H9 (cell line): ENCODE results near the gene C1QTNF1. TPM values are rescaled to one million over a fixed set of nuclear protein-coding genes. Genes with fewer than 3 reads are reported as not detected.

Experiments used
- DNase-seq: peaks from one replicate; pipeline ENCODE4 v3.0.0-alpha.2; 2017
- H2AFZ ChIP-seq: one replicate; pipeline ENCODE4 v1.6.1; 2013; ENCODE audit warnings: mild to moderate bottlenecking, low read length, control low read depth, moderate library complexity
- H2AK5ac ChIP-seq: 2 replicates; pipeline ENCODE4 v1.6.1; 2013; ENCODE audit warnings: low read length, control low read depth, mixed read lengths; ENCODE audit not compliant: insufficient read length
- H2BK120ac ChIP-seq: one replicate; pipeline ENCODE4 v1.6.1; 2013; ENCODE audit warnings: low read depth, mild to moderate bottlenecking, low read length, control low read depth, inconsistent platforms; ENCODE audit not compliant: poor library complexity, severe bottlenecking
- H2BK12ac ChIP-seq: 2 replicates; pipeline ENCODE4 v1.6.1; 2013; ENCODE audit warnings: low read length, control low read depth, mixed read lengths, low read depth; ENCODE audit not compliant: insufficient read length
- H2BK15ac ChIP-seq: 2 replicates; pipeline ENCODE4 v1.6.1; 2013; ENCODE audit warnings: low read depth, low read length, control low read depth
- H2BK20ac ChIP-seq: one replicate; pipeline ENCODE4 v1.6.1; 2013; ENCODE audit warnings: low read depth, mild to moderate bottlenecking, low read length, control low read depth, inconsistent platforms; ENCODE audit not compliant: poor library complexity, severe bottlenecking
- H2BK5ac ChIP-seq: 2 replicates; pipeline ENCODE4 v1.6.1; 2013; ENCODE audit warnings: low read length, control low read depth, mixed read lengths; ENCODE audit not compliant: insufficient read length
- H3K14ac ChIP-seq: 2 replicates; pipeline ENCODE4 v1.6.1; 2013; ENCODE audit warnings: low read length, control low read depth; ENCODE audit not compliant: insufficient read depth
- H3K18ac ChIP-seq: 2 replicates; pipeline ENCODE4 v1.6.1; 2013; ENCODE audit warnings: low read depth, mild to moderate bottlenecking, mixed read lengths, low read length, control low read depth; ENCODE audit not compliant: insufficient read length
- H3K23ac ChIP-seq: 2 replicates; pipeline ENCODE4 v1.6.1; 2013; ENCODE audit warnings: low read length, control low read depth, mixed read lengths, low read depth; ENCODE audit not compliant: insufficient read length
- H3K23me2 ChIP-seq: 2 replicates; pipeline ENCODE4 v1.6.1; 2013; ENCODE audit warnings: low read depth, mild to moderate bottlenecking, mixed read lengths, low read length, control low read depth; ENCODE audit not compliant: insufficient read length, poor library complexity, severe bottlenecking
- H3K27ac ChIP-seq: 2 replicates; pipeline ENCODE4 v1.5.1; 2013; ENCODE audit warnings: low read length, control low read depth, mixed read lengths, low read depth; ENCODE audit not compliant: insufficient read length
- H3K27me3 ChIP-seq: 2 replicates; pipeline ENCODE4 v1.6.1; 2013; ENCODE audit warnings: low read length, control low read depth, inconsistent platforms; ENCODE audit not compliant: insufficient read depth
- H3K4ac ChIP-seq: 2 replicates; pipeline ENCODE4 v1.6.1; 2013; ENCODE audit warnings: low read depth, mild to moderate bottlenecking, control low read depth, inconsistent platforms, low read length, moderate library complexity
- H3K4me1 ChIP-seq: 2 replicates; pipeline ENCODE4 v1.6.1; 2013; ENCODE audit warnings: low read length, control low read depth, inconsistent platforms; ENCODE audit not compliant: insufficient read depth
- H3K4me2 ChIP-seq: 2 replicates; pipeline ENCODE4 v1.6.1; 2013; ENCODE audit warnings: low read length, control low read depth, mixed read lengths; ENCODE audit not compliant: insufficient read length, insufficient read depth
- H3K56ac ChIP-seq: 2 replicates; pipeline ENCODE4 v1.6.1; 2013; ENCODE audit warnings: low read depth, mild to moderate bottlenecking, mixed read lengths, low read length, control low read depth; ENCODE audit not compliant: insufficient read length
- H3K79me1 ChIP-seq: 2 replicates; pipeline ENCODE4 v1.6.1; 2013; ENCODE audit warnings: low read depth, mild to moderate bottlenecking, moderate library complexity, low read length, control low read depth, inconsistent platforms; ENCODE audit not compliant: insufficient read depth, poor library complexity, severe bottlenecking
- H3K79me2 ChIP-seq: 2 replicates; pipeline ENCODE4 v1.6.1; 2013; ENCODE audit warnings: low read length, control low read depth, inconsistent platforms; ENCODE audit not compliant: insufficient read depth
- H3K9ac ChIP-seq: 2 replicates; pipeline ENCODE4 v1.6.1; 2013; ENCODE audit warnings: low read length, control low read depth, mixed read lengths; ENCODE audit not compliant: insufficient read length; ENCODE audit errors: extremely low read depth
- H3K9me3 ChIP-seq: one replicate; pipeline ENCODE4 v1.6.1; 2013; ENCODE audit warnings: low read depth, low read length, inconsistent platforms; ENCODE audit not compliant: control insufficient read depth
- H3T11ph ChIP-seq: one replicate; pipeline ENCODE4 v1.6.1; 2013; ENCODE audit warnings: mild to moderate bottlenecking, low read length, control low read depth, inconsistent platforms
- H4K20me1 ChIP-seq: one replicate; pipeline ENCODE4 v1.6.1; 2013; ENCODE audit not compliant: control insufficient read depth, insufficient read length, insufficient read depth
- H4K5ac ChIP-seq: 2 replicates; pipeline ENCODE4 v1.6.1; 2013; ENCODE audit warnings: low read depth, mild to moderate bottlenecking, mixed read lengths, low read length, control low read depth; ENCODE audit not compliant: insufficient read length
- H4K8ac ChIP-seq: replicated peaks from 2 replicates; pipeline ENCODE4 v1.6.1; 2013; ENCODE audit warnings: low read length, control low read depth, mixed read lengths, low read depth; ENCODE audit not compliant: insufficient read length
- H4K91ac ChIP-seq: 2 replicates; pipeline ENCODE4 v1.6.1; 2013; ENCODE audit warnings: low read depth, mild to moderate bottlenecking, moderate library complexity, mixed read lengths, low read length, control low read depth; ENCODE audit not compliant: insufficient read length
- H3K27ac Mint-ChIP-seq, 3 experiments: 2 replicates in 2 of 3; 3 replicates in 1 of 3; pipeline ENCODE4 v1.8.0; 2020 to 2021; ENCODE audit warnings: mixed read lengths in 3 of 3, mild to moderate bottlenecking in 1 of 3, moderate library complexity in 1 of 3
- H3K27me3 Mint-ChIP-seq: 2 replicates; pipeline ENCODE4 v1.8.0; 2021; ENCODE audit warnings: low read depth, mild to moderate bottlenecking, moderate library complexity, mixed read lengths
- H3K36me3 Mint-ChIP-seq, 3 experiments: 2 replicates in 2 of 3; 3 replicates in 1 of 3; pipeline ENCODE4 v1.8.0; 2020 to 2021; ENCODE audit warnings: low read depth in 3 of 3, mixed read lengths in 3 of 3; ENCODE audit not compliant: insufficient read depth in 1 of 3
- H3K4me1 Mint-ChIP-seq, 2 experiments: 2 replicates each; pipeline ENCODE4 v1.8.0; 2020; ENCODE audit warnings: mixed read lengths in 2 of 2
- H3K4me3 Mint-ChIP-seq, 2 experiments: 2 replicates in 1 of 2; 3 replicates in 1 of 2; pipeline ENCODE4 v1.8.0; 2020 to 2021; ENCODE audit warnings: mild to moderate bottlenecking in 2 of 2, mixed read lengths in 2 of 2, moderate library complexity in 1 of 2
- H3K9me3 Mint-ChIP-seq, 2 experiments: 2 replicates in 1 of 2; 3 replicates in 1 of 2; pipeline ENCODE4 v1.8.0; 2020; ENCODE audit warnings: mild to moderate bottlenecking in 2 of 2, mixed read lengths in 2 of 2, moderate library complexity in 1 of 2
- CTCF ChIP-seq: fragments of 200-600 bp; sonication (generic); conservative IDR thresholded peaks from 3 replicates; pipeline ENCODE4 v1.8.0; 2021; ENCODE audit warnings: antibody characterized with exemption, mild to moderate bottlenecking
- WGBS: extraction: QIAGEN DNeasy Blood & Tissue Kit; methylation state at CpG from one replicate; pipeline ENCODE4 v1.1.7; 2013; ENCODE audit warnings: missing lambda C conversion rate, low lambda C conversion rate, mixed read lengths; ENCODE audit not compliant: insufficient read length; ENCODE audit errors: extremely low coverage; 5-methylcytosine and 5-hydroxymethylcytosine counted together
- total RNA-seq: library from RNA; stranded (reverse); gene quantifications from 2 replicates; pipeline ENCODE4 v1.2.1, GENCODE V29; 2021

Gene C1QTNF1
- total RNA-seq, 1 experiment from 2014 or later, result 0.96 TPM

GRCh38 chr17:79073016-79073705, 49.2 kb downstream of the C1QTNF1 start:
- no peak overlapping the region for H3K23ac ChIP-seq
- no peak overlapping the region for H2BK20ac ChIP-seq
- no peak for DNase-seq
- H4K5ac ChIP-seq, result no peak overlapping the region
- no peak overlapping the region for H3K56ac ChIP-seq
- H2AK5ac ChIP-seq, result no peak overlapping the region
- H4K8ac ChIP-seq, result no peak overlapping the region
- H3K27me3 Mint-ChIP-seq, result peaks cover 34% of the 10 kb centered on the region
- no peaks in the 10 kb centered on the region for H3K23me2 ChIP-seq
- no peak overlapping the region for H3K4me2 ChIP-seq
- no peak overlapping the region for H2BK5ac ChIP-seq
- no peak overlapping the region for H4K91ac ChIP-seq
- no peak overlapping the region for H3K4ac ChIP-seq
- H3K4me3 Mint-ChIP-seq, result no peak overlapping the region
- no peaks in the 10 kb centered on the region for H3K9me3 Mint-ChIP-seq
- TF ChIP-seq CTCF, result no peak
- H2AFZ ChIP-seq, result no peak overlapping the region
- no peak overlapping the region for H2BK12ac ChIP-seq
- H3K79me2 ChIP-seq, result no peaks in the 10 kb centered on the region
- no peak overlapping the region for H3T11ph ChIP-seq
- peaks cover 0 to 4% (median 3%) of the 10 kb centered on the region in 3 experiments; a peak in 2 of 7 replicates for H3K36me3 Mint-ChIP-seq
- no peak overlapping the region for H3K18ac ChIP-seq
- H2BK15ac ChIP-seq, result no peak overlapping the region
- WGBS, result no CpG with 5 or more reads among the region's 8 CpGs
- H3K27ac Mint-ChIP-seq, result no peak overlapping the region
- H3K9ac ChIP-seq, result no peak overlapping the region
- no peak overlapping the region for H3K27ac ChIP-seq
- H3K27me3 ChIP-seq, result no peaks in the 10 kb centered on the region
- no peaks in the 10 kb centered on the region for H4K20me1 ChIP-seq
- peaks cover 8% of the 10 kb centered on the region in 2 experiments for H3K4me1 Mint-ChIP-seq
- no peaks in the 10 kb centered on the region for H3K79me1 ChIP-seq
- no peak overlapping the region for H2BK120ac ChIP-seq
- no peaks in the 10 kb centered on the region for H3K9me3 ChIP-seq
- H3K4me1 ChIP-seq, result no peaks in the 10 kb centered on the region
- H3K14ac ChIP-seq, result no peak overlapping the region
